K562 (cell line): ENCODE measurements around the gene ADAR. TPM values are rescaled to one million over a fixed set of nuclear protein-coding genes. Genes with fewer than 3 reads are reported as not detected.

Experiments used
- DIDO1 ChIP-seq: fragments of 450-650 bp; IDR thresholded peaks from 2 replicates; pipeline ENCODE4 v1.6.1; 2016; ENCODE audit warnings: low read depth, missing biosample characterization, missing genetic modification characterization
- EZH2 ChIP-seq: IDR thresholded peaks from 2 replicates; pipeline ENCODE4 v1.6.1; 2012; ENCODE audit warnings: low read depth, mild to moderate bottlenecking, inconsistent platforms, low read length, borderline replicate concordance
- FOXM1 ChIP-seq, 2 experiments: fragments of 450-650 bp in 1 of 2; sonication (generic) in 1 of 2; formaldehyde crosslinking in 1 of 2; IDR thresholded peaks; 2 replicates each; pipeline versions ENCODE4 v1.6.1 to v1.9.0; 2017 to 2022; ENCODE audit warnings: low read depth in 2 of 2, mild to moderate bottlenecking in 2 of 2, missing genetic modification reagents in 1 of 2, moderate library complexity in 1 of 2
- HNRNPH1 ChIP-seq: fragments of 200-400 bp; formaldehyde crosslinking; optimal IDR thresholded peaks from 2 replicates; pipeline ENCODE3; 2017; ENCODE audit warnings: low read depth, mild to moderate bottlenecking, low read length, moderate library complexity
- HOXB6 ChIP-seq: fragments of 250-450 bp; sonication (Bioruptor Pico); IDR thresholded peaks from 2 replicates; pipeline ENCODE4 v1.5.1; 2022; ENCODE audit warnings: mild to moderate bottlenecking, borderline replicate concordance
- JUND ChIP-seq, 2 experiments: IDR thresholded peaks; 2 replicates in 1 of 2; 3 replicates in 1 of 2; pipeline ENCODE4 v1.6.1; 2011; ENCODE audit warnings: borderline replicate concordance in 2 of 2, low read depth in 2 of 2, low read length in 2 of 2, improper control_type of control experiment in 1 of 2, missing biosample characterization in 1 of 2, missing genetic modification characterization in 1 of 2, missing genetic modification reagents in 1 of 2
- MYNN ChIP-seq, 2 experiments: sonication (generic); formaldehyde crosslinking in 1 of 2; IDR thresholded peaks; 2 replicates each; pipeline versions ENCODE4 v1.5.0 to v1.6.1; 2016 to 2020; ENCODE audit warnings: antibody characterized with exemption in 1 of 2, missing genetic modification reagents in 1 of 2
- NCOA1 ChIP-seq: fragments of 450-650 bp; IDR thresholded peaks from 2 replicates; pipeline ENCODE4 v1.6.1; 2016; ENCODE audit warnings: low read depth
- NFXL1 ChIP-seq: fragments of 450-650 bp; formaldehyde crosslinking; IDR thresholded peaks from 2 replicates; pipeline ENCODE4 v1.4.0; 2021; ENCODE audit warnings: mild to moderate bottlenecking
- PHF21A ChIP-seq: fragments of 450-650 bp; IDR thresholded peaks from 2 replicates; pipeline ENCODE4 v1.6.1; 2017; ENCODE audit warnings: low read depth, borderline replicate concordance
- ZNF77 ChIP-seq: fragments of 250-450 bp; sonication (Bioruptor Pico); IDR thresholded peaks from 2 replicates; pipeline ENCODE4 v1.5.0; 2020
- ZNF780A ChIP-seq: fragments of 250-450 bp; sonication (Bioruptor Pico); IDR thresholded peaks from 2 replicates; pipeline ENCODE4 v1.5.0; 2021; ENCODE audit warnings: mild to moderate bottlenecking
- polyA plus RNA-seq, 8 experiments: library from polyadenylated mRNA; depleted of rRNA in 4 of 8; stranded (reverse) in 5 of 8; unstranded in 3 of 8; fragments of >200 nt; fragmentation: Nextera tagmentation in 2 of 8; fragmentation: Illumina TruSeq in 1 of 8; extraction: Ambion mirVana in 2 of 8; extraction: Trizol in 1 of 8; gene quantifications; 2 replicates each; pipeline versions ENCODE4 v1.2.1 to v1.2.3, GENCODE V29; 2011 to 2014; ENCODE audit warnings: inconsistent platforms in 1 of 8, missing spikeins in 1 of 8
- total RNA-seq, 7 experiments: library from RNA; depleted of rRNA in 6 of 7; stranded (reverse); fragments of >200 nt in 6 of 7; fragmentation: Illumina TruSeq in 2 of 7; extraction: Trizol in 2 of 7; gene quantifications; 2 replicates each; pipeline versions ENCODE4 v1.2.1 to v1.2.3, GENCODE V29; 2011 to 2021; ENCODE audit warnings: low replicate concordance in 1 of 7
- TF ChIP-seq, protein P1 (sequence below), 2 experiments: fragments of 450-650 bp; conservative IDR thresholded peaks; 2 replicates each; pipeline ENCODE4 v1.6.1; 2017; ENCODE audit warnings: mild to moderate bottlenecking in 2 of 2, moderate library complexity in 2 of 2
- TF ChIP-seq, protein P2 (sequence below): sonication (generic); formaldehyde crosslinking; IDR thresholded peaks from 2 replicates; pipeline ENCODE4 v1.8.1; 2023; ENCODE audit warnings: mild to moderate bottlenecking, missing genetic modification reagents
- TF ChIP-seq, protein P3 (sequence below): fragments of 250-450 bp; sonication (Bioruptor Pico); IDR thresholded peaks from 2 replicates; pipeline ENCODE4 v1.5.1; 2021; ENCODE audit warnings: mild to moderate bottlenecking
- TF ChIP-seq, protein P4 (sequence below): sonication (generic); formaldehyde crosslinking; IDR thresholded peaks from 2 replicates; pipeline ENCODE4 v1.8.0; 2023; ENCODE audit warnings: missing genetic modification reagents, mild to moderate bottlenecking, borderline replicate concordance

The ADAR gene
- total and polyA plus RNA-seq, 9 of the 15 experiments (the other 6 are each of a cell fraction or from before 2014, with no cell fraction given): 30.1 to 123 (median 60.2) TPM

DNA sequence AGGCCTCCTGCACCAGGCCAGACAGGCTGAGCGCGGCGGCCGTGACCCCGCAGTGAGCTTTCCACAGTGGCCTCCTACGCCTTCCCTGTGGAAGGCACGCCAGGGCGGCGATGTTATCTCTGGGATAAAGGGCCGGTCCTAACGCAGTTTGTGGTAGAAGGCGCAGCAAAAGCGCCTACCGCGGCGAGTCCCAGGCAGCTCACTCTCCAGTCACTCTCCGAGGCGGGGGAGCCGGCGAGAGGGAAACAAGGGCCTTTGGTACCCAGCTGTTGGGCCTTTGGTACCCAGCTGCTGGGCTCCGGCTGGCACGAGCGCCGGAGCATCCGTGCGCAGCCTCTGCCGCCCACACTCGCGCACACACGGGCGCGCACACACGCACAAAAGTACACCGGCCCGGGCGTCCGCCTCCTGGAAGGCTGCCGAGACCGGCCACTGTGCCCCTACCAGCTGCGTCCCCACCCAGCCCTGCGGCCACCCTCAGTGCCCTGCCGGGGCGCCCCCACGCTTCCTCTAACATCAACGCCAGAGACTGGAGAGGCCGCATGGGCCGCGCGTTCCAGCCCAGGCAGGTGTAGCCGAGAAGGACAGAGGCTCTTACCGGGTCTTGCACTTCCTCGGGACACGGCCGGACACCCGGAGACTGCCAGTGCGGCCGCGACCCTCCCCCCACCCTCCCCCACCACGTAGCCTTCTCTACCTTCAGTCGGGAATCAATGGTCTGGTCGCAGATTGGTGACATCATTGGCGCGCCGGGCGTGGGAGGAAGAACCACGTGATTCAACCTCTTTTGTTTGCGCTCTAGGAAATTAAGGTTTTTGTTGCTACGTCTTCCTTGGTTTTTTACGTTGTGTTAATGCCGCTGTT, 19.5 kb upstream of the ADAR start (continued):
- TF ChIP-seq NCOA1 (peak; percentile 40; the same call in 1 of the 2 replicates), HOXB6 (CRISPR knock-in tag) (no peak), DIDO1 (tag) (peak; percentile 97), JUND (IDR thresholded peaks at IDR 0.05; ENCODE audit: borderline replicate concordance, low read depth, low read length) (peak; percentile 78), JUND (tag; IDR thresholded peaks at IDR 0.05; ENCODE audit: borderline replicate concordance, low read depth, low read length) (no peak; the same call in 2 of the 3 replicates), HNRNPH1 (no peak), FOXM1 (IDR thresholded peaks at IDR 0.05; ENCODE audit: low read depth) (peak; percentile 50; the same call in 1 of the 2 replicates), FOXM1 (CRISPR knock-in tag; IDR thresholded peaks at IDR 0.05; ENCODE audit: low read depth) (peak; percentile 71), ZNF77 (no peak), PHF21A (no peak), ZNF780A (no peak), MYNN (IDR thresholded peaks at IDR 0.05) (no peak), MYNN (CRISPR knock-in tag; IDR thresholded peaks at IDR 0.05) (no peak), EZH2 (no peak), NFXL1 (CRISPR knock-in tag) (no peak)
- TF ChIP-seq, protein P1, sequence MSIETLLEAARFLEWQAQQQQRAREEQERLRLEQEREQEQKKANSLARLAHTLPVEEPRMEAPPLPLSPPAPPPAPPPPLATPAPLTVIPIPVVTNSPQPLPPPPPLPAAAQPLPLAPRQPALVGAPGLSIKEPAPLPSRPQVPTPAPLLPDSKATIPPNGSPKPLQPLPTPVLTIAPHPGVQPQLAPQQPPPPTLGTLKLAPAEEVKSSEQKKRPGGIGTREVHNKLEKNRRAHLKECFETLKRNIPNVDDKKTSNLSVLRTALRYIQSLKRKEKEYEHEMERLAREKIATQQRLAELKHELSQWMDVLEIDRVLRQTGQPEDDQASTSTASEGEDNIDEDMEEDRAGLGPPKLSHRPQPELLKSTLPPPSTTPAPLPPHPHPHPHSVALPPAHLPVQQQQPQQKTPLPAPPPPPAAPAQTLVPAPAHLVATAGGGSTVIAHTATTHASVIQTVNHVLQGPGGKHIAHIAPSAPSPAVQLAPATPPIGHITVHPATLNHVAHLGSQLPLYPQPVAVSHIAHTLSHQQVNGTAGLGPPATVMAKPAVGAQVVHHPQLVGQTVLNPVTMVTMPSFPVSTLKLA (conservative IDR thresholded peaks at IDR 0.05): peak; percentile 87 to 91
- TF ChIP-seq, protein P2, sequence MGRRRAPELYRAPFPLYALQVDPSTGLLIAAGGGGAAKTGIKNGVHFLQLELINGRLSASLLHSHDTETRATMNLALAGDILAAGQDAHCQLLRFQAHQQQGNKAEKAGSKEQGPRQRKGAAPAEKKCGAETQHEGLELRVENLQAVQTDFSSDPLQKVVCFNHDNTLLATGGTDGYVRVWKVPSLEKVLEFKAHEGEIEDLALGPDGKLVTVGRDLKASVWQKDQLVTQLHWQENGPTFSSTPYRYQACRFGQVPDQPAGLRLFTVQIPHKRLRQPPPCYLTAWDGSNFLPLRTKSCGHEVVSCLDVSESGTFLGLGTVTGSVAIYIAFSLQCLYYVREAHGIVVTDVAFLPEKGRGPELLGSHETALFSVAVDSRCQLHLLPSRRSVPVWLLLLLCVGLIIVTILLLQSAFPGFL (CRISPR knock-in tag): no peak
- TF ChIP-seq, protein P3, sequence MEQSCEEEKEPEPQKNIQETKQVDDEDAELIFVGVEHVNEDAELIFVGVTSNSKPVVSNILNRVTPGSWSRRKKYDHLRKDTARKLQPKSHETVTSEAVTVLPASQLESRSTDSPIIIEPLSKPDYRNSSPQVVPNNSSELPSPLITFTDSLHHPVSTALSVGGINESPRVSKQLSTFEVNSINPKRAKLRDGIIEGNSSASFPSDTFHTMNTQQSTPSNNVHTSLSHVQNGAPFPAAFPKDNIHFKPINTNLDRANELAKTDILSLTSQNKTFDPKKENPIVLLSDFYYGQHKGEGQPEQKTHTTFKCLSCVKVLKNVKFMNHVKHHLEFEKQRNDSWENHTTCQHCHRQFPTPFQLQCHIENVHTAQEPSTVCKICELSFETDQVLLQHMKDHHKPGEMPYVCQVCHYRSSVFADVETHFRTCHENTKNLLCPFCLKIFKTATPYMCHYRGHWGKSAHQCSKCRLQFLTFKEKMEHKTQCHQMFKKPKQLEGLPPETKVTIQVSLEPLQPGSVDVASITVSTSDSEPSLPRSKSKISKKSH (CRISPR knock-in tag): no peak
- TF ChIP-seq, protein P4, sequence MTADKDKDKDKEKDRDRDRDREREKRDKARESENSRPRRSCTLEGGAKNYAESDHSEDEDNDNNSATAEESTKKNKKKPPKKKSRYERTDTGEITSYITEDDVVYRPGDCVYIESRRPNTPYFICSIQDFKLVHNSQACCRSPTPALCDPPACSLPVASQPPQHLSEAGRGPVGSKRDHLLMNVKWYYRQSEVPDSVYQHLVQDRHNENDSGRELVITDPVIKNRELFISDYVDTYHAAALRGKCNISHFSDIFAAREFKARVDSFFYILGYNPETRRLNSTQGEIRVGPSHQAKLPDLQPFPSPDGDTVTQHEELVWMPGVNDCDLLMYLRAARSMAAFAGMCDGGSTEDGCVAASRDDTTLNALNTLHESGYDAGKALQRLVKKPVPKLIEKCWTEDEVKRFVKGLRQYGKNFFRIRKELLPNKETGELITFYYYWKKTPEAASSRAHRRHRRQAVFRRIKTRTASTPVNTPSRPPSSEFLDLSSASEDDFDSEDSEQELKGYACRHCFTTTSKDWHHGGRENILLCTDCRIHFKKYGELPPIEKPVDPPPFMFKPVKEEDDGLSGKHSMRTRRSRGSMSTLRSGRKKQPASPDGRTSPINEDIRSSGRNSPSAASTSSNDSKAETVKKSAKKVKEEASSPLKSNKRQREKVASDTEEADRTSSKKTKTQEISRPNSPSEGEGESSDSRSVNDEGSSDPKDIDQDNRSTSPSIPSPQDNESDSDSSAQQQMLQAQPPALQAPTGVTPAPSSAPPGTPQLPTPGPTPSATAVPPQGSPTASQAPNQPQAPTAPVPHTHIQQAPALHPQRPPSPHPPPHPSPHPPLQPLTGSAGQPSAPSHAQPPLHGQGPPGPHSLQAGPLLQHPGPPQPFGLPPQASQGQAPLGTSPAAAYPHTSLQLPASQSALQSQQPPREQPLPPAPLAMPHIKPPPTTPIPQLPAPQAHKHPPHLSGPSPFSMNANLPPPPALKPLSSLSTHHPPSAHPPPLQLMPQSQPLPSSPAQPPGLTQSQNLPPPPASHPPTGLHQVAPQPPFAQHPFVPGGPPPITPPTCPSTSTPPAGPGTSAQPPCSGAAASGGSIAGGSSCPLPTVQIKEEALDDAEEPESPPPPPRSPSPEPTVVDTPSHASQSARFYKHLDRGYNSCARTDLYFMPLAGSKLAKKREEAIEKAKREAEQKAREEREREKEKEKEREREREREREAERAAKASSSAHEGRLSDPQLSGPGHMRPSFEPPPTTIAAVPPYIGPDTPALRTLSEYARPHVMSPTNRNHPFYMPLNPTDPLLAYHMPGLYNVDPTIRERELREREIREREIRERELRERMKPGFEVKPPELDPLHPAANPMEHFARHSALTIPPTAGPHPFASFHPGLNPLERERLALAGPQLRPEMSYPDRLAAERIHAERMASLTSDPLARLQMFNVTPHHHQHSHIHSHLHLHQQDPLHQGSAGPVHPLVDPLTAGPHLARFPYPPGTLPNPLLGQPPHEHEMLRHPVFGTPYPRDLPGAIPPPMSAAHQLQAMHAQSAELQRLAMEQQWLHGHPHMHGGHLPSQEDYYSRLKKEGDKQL: no peak; the same call in 1 of the 2 replicates
